Kidney epithelial cell (primary cell): Measurements from ENCODE around the gene CHD9NB. TPM values are rescaled to one million over a fixed set of nuclear protein-coding genes. Genes with fewer than 3 reads are reported as not detected.

Source experiments
- DNase-seq: peaks from one replicate; pipeline ENCODE4 v3.0.0-alpha.2; 2010; ENCODE audit warnings: low read depth
- H3K27me3 ChIP-seq: 2 replicates; pipeline ENCODE4 v1.6.0; 2011; ENCODE audit warnings: low read length; ENCODE audit not compliant: control insufficient read depth, insufficient read depth
- H3K36me3 ChIP-seq: 2 replicates; pipeline ENCODE4 v1.5.1; 2011; ENCODE audit warnings: low read length; ENCODE audit not compliant: control insufficient read depth, insufficient read depth
- H3K4me3 ChIP-seq: 2 replicates; pipeline ENCODE4 v1.5.1; 2011; ENCODE audit warnings: low read depth, mild to moderate bottlenecking, control low read depth, low read length
- total RNA-seq: library from RNA; depleted of rRNA; stranded (reverse); fragments of >200 nt; gene quantifications from 2 replicates; pipeline ENCODE4 v1.2.3, GENCODE V29; 2015
- TF ChIP-seq, protein P1 (sequence below): IDR thresholded peaks from 2 replicates; pipeline ENCODE4 v1.5.1; 2011; ENCODE audit warnings: mild to moderate bottlenecking, moderate library complexity, low read length, control low read depth, inconsistent platforms; ENCODE audit not compliant: insufficient read depth, poor library complexity, severe bottlenecking

CHD9NB gene
- total RNA-seq, 1 donor from 2014 or later: 1.0 TPM

DNA sequence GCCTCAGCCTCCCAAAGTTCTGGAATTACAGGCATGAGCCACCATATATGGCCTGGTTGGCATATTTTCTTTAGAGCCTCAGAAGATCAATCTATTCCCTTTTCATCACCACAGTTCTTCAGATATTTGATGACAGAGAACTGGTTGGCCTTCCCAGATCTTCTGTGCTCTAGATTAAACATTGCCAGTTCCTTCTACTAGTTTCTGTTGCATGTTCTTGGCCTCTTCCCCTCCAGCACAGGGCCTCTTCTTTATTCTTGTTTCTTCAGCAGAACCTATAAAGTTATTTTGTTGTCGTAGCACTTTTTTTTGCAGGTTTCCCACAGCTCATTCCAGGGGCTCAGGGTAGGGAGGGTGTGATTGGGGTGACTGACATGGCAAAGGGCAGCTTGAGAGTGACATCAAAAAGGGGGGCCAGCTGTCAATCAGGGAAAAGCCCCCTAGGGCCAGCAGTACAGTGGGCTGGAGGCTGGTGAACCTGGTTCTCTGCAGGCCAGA, 11.4 kb upstream of the CHD9NB start:
- TF ChIP-seq, protein P1, sequence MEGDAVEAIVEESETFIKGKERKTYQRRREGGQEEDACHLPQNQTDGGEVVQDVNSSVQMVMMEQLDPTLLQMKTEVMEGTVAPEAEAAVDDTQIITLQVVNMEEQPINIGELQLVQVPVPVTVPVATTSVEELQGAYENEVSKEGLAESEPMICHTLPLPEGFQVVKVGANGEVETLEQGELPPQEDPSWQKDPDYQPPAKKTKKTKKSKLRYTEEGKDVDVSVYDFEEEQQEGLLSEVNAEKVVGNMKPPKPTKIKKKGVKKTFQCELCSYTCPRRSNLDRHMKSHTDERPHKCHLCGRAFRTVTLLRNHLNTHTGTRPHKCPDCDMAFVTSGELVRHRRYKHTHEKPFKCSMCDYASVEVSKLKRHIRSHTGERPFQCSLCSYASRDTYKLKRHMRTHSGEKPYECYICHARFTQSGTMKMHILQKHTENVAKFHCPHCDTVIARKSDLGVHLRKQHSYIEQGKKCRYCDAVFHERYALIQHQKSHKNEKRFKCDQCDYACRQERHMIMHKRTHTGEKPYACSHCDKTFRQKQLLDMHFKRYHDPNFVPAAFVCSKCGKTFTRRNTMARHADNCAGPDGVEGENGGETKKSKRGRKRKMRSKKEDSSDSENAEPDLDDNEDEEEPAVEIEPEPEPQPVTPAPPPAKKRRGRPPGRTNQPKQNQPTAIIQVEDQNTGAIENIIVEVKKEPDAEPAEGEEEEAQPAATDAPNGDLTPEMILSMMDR: no peak
- no peak for DNase-seq
- no peak overlapping the region for H3K4me3 ChIP-seq
- no peaks in the 10 kb centered on the region for H3K27me3 ChIP-seq
- H3K36me3 ChIP-seq: no peaks in the 10 kb centered on the region

DNA sequence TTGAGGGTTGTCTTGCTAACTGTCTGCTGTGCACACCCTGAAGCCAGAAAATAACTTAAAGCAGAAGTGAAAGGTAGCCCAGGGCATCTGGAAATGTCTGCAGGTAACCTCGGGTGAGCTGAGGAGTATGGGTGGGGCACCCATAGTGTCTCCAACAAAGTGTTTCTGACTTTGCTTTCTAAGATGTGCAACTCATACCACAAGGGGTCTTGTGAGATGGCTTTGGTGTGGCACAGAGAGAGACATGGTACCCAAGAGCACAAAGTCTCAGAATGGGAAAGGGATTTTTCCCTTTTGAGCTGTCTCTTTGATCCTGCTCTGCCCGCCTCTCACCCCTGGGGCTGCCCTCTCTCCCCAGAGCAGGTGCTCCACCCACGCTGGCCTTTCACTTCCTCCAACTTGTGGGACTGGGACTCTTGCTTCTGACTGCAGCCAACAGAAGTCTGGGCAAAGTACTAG, 9.0 kb upstream of the CHD9NB start:
- TF ChIP-seq, protein P1: no peak
- DNase-seq: no peak
- Histone ChIP-seq H3K27me3 (no peaks in the 10 kb centered on the region), H3K36me3 (no peaks in the 10 kb centered on the region), H3K4me3 (no peak overlapping the region)

GRCh38 chr16:53061256-53061655, 8.6 kb upstream of the CHD9NB start:
- DNase-seq: no peak
- Histone ChIP-seq H3K27me3 (no peaks in the 10 kb centered on the region), H3K4me3 (no peak overlapping the region), H3K36me3 (no peaks in the 10 kb centered on the region)
- TF ChIP-seq, protein P1: no peak

GRCh38 chr16:53059672-53060071, 7.0 kb upstream of the CHD9NB start:
- TF ChIP-seq, protein P1: no peak
- no peak for DNase-seq
- no peaks in the 10 kb centered on the region for H3K27me3 ChIP-seq
- no peak overlapping the region for H3K4me3 ChIP-seq
- no peaks in the 10 kb centered on the region for H3K36me3 ChIP-seq

- DNase-seq: no peak
- no peaks in the 10 kb centered on the region for H3K27me3 ChIP-seq
- H3K4me3 ChIP-seq: no peak overlapping the region
- H3K36me3 ChIP-seq: no peaks in the 10 kb centered on the region
- TF ChIP-seq, protein P1: no peak
These were observed 6.2 kb upstream of the CHD9NB start for GRCh38 chr16:53058882-53059281.

GRCh38 chr16:53058441-53058840, 5.7 kb upstream of the CHD9NB start:
- Histone ChIP-seq H3K27me3 (no peaks in the 10 kb centered on the region), H3K36me3 (no peaks in the 10 kb centered on the region), H3K4me3 (no peak overlapping the region)
- no peak for DNase-seq
- TF ChIP-seq, protein P1: no peak
